Iris pigment epithelial cell (primary cell): ENCODE results near the gene ROCK2.
A peak's percentile ranks its signal among the peaks of the same experiment; 100 is the strongest.

Experiments
- DNase-seq: peaks from one replicate; pipeline ENCODE4 v3.0.0-alpha.2; 2011; ENCODE audit warnings: low read depth

The ROCK2 gene

DNA sequence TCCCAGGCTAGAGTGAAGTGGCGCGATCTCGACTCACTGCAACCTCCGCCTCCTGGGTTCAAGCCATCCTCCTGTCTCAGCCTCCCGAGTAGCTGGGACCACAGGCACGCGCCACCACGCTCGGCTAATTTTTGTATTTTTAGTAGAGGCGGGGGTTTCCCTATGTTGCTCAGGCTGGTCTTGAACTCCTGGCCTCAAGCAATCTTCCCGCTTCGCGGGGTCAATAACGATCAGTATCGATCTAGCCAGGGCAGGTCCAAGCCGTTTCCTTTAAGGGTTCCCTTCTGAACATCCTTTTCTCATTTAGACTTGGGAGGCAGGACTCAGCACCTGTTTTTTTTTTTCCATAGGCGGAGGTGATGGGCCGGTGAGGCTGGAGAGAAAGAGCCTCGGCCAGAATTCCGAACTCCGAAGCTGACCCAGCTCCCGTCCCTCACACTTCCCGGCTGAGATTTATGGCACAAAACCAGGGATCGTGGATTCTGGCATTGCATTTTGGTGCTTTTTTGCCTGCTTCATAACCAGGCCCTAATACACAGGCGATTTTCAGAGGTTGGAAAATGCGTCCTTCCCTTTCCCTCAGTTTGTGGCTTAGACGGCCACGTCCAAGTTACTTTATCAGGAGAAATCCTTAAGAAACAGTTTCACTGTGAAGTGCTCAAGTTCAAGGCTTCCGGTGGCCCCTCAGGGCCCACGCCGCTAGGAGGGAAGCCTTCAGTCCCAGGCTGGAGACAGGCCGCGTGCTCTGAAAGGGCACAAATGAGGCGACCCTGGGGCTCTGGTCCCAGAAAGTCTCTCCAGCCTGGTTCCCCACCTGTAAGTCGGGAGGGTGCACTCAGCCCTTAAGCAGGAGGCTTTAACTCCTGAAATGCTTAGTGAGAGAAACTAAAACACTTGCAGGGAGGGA, 190.2 kb downstream of the ROCK2 start:
- no peak for DNase-seq

DNA sequence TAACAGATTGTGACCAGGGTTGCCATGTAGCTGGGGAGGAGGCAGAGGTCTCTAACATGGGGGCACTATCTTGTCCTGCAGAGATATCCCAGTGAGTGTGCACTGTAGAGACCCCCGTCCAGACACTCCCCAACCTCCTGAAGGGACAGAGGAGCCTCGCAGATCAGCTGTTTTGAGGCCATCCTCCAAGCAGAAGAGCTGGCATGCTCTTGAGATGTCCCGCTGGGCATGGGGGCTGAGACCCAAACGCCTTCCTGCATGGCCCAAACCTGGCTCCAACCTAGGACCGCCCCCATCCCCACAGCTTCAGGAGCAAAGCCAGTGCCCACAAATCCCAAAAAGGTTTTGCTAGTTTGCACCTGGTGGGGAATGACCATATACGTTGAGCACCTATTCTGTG, 191.8 kb downstream of the ROCK2 start:
- DNase-seq, result no peak

DNA sequence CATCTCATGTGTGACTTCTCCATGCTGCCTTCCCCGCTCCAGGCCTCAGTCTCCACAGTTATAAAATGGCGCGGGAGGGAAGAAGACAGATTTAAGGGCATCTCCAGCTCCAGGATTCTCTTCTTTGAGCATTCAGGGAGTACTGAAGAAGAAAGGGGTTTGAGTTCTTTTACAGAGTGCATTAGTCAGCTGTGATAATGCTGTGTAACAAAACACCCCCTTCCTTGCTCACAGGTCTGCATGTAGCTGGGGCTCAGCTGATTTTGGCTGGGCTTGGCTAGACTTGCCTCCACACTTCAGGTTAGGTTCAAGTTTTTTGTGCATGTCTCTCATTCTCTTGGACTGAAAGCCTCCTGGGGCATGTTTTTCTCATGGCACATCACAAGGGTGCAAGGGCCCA, 197.2 kb downstream of the ROCK2 start:
- no peak for DNase-seq

DNA sequence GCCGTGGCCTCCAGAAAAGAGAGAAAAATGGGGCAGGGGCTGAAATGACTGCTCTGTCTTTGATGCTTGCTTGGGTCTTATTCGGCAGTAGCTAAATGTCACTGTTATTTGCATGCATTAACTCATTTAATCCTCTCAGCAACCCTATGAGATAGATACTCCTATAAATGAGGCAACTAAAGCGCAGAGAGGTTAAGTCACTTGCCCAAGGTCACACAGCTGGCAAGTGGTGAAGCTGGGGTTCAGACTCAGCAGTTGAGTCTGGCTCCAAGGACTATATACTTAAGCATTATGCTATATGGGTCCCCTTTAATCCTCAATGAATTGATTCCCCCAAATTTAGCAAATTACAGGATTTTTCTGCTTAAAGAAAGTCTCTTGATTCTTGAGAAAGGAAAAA, 198.4 kb downstream of the ROCK2 start:
- DNase-seq, result no peak

DNA sequence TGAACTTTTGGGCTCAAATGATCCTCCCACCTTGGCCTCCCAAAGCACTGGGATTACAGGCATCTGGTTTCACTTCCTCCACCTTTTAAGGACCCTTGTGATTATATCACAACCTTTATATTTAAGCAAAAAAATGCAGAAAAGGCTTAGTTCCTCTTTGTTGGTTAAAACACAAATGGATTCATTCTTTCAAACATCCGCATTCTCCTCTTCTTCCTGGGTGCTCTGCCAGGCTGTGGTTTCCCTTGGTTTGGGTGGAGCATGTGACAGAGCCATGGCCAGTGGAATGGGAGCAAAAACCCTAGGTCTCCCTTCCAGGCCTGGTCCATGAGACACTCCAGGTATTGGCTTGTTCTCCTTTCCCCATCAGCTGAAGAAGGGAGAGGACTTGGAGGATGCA, 199.1 kb downstream of the ROCK2 start:
- no peak for DNase-seq

DNA sequence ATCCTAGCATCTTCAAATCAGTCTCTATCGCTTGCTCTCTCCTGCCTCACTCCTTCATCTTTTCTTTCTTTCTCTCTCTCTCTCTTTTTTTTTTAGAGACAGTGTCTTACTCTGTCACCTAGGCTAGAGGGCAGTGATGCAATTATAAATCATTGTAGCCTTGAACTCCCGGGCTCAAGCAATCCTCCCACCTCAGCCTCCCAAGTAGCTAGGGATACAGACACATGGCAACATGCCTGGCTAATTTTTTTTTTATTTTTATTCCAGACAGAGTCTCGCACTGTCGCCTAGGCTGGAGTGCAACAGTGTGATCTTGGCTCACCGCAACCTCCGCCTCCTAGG, 199.7 kb downstream of the ROCK2 start:
- DNase-seq, result no peak

DNA sequence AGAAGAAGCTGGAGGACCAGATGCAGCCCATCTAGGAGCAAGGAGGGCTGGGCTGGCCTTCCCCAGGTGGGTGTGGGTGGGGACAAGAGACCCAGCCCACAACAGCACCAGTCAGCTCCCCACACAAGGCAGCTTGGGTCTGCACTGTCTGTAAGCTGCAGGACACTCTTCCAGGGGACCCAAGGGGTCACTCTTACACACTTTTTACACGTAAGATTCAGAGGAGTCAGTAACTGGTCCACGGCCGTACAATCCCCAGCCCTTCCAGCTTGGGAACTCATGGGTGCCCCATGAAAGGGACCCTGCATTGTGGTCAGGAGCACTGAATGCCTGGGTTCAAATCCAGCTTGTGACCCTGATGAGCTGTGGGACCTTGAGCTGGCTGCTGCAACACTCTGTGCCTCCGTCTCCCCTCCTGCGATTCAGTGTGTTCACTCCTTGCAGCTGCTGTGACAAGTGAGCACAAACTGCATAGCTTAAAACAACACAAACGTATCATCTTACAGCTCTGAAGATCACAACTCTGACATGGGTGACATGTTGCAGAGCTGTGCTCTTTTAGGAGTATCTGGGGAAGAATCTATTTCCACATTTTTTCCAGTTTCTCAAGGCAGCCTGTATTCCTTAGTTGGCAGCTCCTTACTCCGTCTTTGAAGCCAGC, 200.2 kb downstream of the ROCK2 start:
- DNase-seq, result no peak

DNA sequence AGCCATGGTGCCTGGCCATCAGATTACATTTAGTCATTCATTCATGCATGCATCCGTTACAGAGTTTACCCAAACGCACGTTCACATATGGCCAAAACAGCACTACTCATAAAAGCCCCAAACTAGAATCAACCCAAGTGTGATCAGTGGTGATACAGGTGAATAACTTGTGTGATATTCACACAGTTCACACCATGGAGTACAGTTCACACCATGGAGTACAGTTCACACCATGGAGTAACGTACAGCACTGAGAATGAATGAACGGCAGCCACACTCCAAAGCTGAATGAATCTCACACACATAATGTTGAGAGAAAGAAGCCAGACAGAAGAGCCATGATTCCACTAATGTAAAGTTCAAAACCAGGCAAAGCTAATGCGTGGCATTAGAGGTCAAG, 201.4 kb downstream of the ROCK2 start:
- DNase-seq, result no peak

DNA sequence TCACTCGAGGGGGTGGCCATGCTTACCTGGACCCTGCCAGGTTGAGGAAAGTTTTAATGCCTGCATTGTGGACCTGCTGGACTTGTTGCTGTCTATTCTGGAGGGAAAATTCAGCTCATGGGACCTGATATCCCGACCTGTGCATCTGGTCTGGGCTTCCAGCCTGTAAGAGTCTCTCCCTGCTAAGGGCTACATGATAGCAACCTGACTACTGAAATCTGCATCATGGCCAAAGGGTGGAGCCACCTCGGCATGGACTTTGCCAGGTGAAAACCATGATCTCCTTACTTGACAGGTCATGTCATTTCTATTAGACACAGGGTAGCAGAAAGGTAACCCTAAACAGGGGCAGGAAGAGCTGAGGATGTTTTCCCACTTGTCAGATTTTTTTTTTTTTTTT, 202.1 kb downstream of the ROCK2 start:
- DNase-seq, result no peak

DNA sequence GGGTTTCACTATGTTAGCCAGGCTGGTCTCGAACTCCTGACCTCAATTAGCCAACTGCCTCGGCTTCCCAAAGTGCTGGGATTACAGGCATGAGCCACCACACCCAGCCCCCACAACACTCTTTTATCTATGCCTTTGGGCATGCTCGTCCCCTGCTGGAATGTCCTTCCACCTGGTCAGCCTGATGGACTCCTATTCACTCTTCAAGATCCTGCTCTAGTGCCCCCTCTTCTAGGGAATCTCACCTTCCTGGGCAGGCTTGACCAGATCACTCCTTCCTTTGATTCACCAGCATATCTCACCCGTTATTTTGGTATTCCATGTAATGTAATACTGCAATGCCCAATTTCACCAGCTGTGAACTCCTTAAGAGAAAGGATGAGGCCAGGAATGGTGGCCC, 203.1 kb downstream of the ROCK2 start:
- no peak for DNase-seq

DNA sequence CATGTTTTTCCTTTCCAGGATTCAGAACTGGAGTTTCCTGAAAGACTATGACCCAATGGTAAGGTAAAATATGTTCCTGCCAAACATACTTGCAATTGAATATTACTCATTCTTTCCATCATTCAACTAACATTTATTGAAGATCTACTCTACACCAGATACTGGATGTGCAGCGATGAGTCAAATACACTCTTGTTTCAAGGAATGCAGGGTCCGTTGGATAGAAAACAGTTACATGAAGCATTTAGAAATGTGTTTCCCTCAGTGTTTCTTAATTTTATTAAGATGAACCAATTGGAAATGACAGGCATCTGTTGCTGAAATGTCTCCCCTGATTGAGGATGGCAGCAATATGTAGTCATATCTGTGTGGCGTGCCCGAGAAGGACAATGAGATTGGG, 203.9 kb downstream of the ROCK2 start:
- DNase-seq, result peak; percentile 71

DNA sequence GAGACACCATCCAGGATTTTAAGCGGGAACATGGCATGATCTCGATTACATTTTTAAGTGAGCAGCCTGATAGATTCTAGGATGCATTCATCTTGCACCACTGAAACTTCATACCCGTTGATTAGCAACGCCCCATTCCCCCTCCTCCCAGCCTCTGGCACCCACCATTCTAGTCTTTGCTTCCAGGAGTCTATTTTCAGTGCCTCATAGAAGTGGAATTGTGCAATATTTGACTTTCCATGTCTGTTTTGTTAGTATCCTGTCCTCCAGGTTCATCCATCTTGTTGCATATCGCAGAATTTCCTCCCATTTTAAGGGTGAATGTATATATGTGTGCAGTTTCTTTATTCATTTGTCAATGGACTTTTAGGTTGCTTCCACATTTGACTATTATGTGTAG, 210.1 kb downstream of the ROCK2 start:
- DNase-seq, result no peak

DNA sequence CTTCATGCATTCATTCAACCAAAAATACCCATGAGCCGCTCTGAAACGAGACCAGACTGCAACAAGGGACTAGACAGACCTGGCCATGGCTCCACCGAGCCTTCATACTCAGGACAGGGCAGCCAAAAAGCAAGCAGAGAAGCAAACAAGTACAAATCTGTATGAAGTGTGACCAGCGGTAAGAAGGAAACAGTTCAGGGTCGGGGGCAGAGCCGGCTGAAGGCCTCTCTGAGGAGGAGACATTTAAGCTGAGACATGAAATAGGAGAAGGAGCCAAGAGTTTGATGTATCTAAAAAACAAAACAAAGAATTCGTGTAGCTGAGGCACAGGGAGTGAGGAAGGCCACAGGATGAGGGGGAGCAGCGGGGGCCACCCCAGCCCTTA, 210.5 kb downstream of the ROCK2 start:
- DNase-seq, result no peak

DNA sequence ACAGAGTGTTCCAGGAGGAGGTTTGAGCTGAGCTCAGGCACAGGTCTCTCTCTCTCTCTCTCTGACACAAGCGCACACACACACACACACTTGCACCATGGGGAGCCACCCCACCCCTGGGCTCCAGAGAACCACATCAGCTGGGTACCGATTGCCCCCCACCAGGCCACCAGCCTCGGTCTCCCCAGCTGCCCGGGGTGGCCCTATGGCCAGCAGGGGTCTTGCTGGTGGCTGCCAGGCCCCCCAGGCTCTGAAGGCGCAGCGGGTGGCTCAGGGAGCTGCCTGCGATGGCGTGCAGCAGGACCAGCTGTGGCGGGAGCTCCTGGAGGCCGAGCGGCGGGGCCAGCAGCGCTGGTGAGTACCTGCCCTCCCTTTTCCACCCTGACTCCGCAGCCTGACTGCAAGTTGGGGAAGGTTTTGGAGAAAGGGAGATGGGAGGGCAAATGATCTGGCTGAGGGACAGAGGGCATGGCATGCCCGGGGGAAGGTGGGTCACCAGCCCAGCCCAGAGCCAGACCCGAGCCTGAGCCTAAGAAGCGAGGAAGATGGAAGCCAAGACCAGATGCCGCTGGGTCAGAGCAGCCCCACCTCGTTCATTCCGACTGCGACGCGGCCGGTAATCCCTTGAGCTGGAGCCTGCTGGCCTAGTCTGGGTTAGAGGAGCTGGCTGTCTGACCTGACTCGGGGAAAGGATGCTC, 211.0 kb downstream of the ROCK2 start:
- peak; percentile 28 for DNase-seq

DNA sequence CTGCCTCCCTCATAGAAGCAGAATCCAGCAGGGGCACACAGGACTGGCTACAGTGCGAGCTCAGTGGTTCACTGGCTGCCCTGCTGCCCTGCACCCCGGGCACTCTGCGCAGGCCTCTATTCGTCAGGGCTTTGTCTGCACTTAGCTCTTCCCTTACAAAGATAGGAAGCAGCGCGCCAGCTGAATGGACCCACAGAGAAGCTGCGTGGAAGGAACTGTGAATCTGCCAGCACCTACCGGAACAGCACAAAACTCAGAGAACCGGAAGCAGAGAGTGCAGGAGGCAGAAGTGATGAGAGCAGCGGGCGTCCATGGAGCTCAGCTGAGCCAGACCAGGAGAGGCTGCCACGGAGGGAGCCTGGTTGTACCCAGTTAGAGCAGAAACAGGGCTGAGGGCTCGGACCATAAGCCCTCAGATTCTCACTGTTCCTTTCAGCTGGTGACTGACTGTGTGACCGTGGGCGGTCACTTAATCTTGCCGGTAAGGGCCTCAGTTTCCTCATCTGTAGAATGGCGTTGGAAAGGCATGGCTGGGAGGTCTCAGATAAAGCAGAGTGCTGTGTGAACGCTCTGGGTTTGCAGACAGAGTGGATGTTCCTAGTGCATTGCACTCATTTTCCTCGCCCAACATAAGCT, 212.3 kb downstream of the ROCK2 start:
- DNase-seq, result no peak

DNA sequence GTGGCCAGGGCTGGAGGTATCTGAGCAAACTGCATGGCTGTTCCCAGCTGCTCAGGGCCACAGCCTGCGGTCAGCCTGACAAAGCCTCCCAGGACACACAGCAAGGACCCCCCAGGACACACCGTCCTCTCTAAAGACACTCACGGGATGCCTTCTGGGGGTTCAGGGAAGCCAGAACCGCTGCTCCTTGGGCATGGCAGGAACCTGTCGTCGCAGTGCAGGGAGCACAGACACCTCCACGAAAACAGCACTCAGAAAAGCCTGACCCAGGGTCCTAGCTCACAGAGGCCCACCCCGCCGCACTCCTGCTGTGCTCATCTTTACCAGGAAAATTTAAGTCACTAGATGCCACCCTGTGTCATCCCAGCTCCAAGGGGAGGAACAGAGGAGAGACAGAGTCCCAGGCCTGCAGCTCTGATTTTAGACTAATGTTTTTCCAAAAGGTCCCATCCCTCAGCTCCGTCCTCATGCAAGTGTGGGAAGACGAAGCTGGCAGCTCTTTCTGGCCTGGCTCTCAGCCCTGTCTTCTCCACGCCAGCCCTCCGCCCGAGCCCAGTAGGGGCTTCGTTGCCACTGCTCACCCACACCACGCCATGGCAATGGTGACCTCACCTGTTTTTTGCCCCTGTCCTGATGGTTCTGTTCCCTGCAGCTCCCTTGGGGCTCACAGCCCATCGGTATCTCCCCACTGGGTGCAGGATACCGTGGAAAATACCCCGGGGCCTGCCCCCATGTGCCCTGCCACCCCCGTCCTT, 213.1 kb downstream of the ROCK2 start:
- no peak for DNase-seq
